Skeletal muscle satellite cell (primary cell): ENCODE results near the gene ADCY2.

Source experiments
- H3K27me3 ChIP-seq: 2 replicates; pipeline ENCODE4 v1.7.0; 2013; ENCODE audit warnings: low read length; ENCODE audit not compliant: control insufficient read depth, insufficient read depth
- H3K36me3 ChIP-seq: 2 replicates; pipeline ENCODE4 v1.7.0; 2013; ENCODE audit warnings: mild to moderate bottlenecking, control low read depth, low read length; ENCODE audit not compliant: insufficient read depth
- H3K4me1 ChIP-seq: 2 replicates; pipeline ENCODE4 v1.7.0; 2013; ENCODE audit warnings: low read length; ENCODE audit not compliant: control insufficient read depth, insufficient read depth
- H3K4me2 ChIP-seq: 2 replicates; pipeline ENCODE4 v1.7.0; 2013; ENCODE audit warnings: mild to moderate bottlenecking, low read length
- H3K4me3 ChIP-seq: 2 replicates; pipeline ENCODE4 v1.7.0; 2013; ENCODE audit warnings: low read length
- H3K9ac ChIP-seq: 2 replicates; pipeline ENCODE4 v1.7.0; 2013; ENCODE audit warnings: mild to moderate bottlenecking, low read depth, low read length, moderate library complexity
- H3K9me3 ChIP-seq: replicated peaks from 2 replicates; pipeline ENCODE4 v1.7.0; 2013; ENCODE audit warnings: mild to moderate bottlenecking, control low read depth, low read length

Gene ADCY2

GRCh38 chr5:7397937-7398336, 2.0 kb downstream of the ADCY2 start:
- H3K4me3 ChIP-seq, result no peak overlapping the region
- H3K36me3 ChIP-seq, result no peaks in the 10 kb centered on the region
- peaks cover 49% of the 10 kb centered on the region for H3K27me3 ChIP-seq
- H3K4me1 ChIP-seq, result no peaks in the 10 kb centered on the region
- no peak overlapping the region for H3K9ac ChIP-seq
- H3K4me2 ChIP-seq, result no peak overlapping the region
- no peaks in the 10 kb centered on the region for H3K9me3 ChIP-seq

DNA sequence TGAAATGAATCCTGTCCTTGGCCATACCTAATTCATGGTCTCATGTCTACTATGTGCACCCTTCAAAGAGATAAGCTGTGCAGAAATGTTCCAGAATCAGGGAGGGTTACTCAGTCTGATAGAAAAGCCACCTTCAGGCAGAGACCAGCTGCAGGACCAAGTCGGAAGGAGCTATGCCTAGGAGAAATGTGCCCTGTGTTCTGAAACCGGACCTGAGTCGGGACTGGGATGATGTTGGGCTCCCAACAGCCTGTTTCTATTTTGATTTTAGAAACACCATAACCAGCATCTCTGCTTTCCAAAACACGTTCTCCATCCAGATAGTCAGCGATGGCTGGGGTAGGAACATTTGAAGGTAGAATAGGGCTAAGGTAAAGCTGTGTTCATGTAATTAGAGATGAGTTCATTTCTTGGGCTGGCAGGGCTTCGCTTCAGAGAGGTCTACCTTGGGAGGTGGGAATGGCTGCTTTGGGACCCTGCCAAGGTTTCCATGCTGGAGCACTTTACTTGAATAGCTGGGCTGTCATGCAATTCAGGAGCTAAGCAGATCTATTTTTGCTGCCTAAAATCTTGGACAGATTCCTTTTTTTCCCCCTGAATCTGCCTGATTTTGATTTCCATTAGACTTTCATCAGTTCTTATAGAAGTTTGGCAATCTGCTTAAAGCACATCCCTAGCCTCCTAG, 2.8 kb downstream of the ADCY2 start:
- Histone ChIP-seq H3K9me3 (no peaks in the 10 kb centered on the region), H3K4me2 (no peak overlapping the region), H3K27me3 (peaks cover 48% of the 10 kb centered on the region), H3K4me3 (no peak overlapping the region), H3K36me3 (no peaks in the 10 kb centered on the region), H3K9ac (no peak overlapping the region), H3K4me1 (no peaks in the 10 kb centered on the region)

DNA sequence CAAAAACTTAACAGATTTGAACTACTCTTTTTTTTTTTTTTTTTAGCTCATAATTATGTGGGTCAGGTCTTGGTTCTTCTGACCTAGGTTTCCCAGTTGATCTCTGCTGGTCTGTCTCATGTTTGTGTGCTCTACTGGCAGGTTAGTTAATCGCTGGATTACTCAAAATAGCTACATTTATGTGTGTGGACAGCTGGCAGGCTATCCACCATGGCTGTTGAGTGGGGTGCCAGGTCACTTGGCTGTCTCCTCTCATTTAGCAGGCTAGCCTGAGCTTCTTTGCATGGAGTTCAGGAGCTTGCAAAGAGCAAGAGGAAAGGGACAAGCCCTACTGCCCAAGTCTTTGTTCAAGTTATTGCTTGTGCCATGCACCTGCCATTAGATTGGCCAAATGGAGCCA, 9.3 kb downstream of the ADCY2 start:
- Histone ChIP-seq H3K4me2 (no peak overlapping the region), H3K27me3 (no peaks in the 10 kb centered on the region), H3K4me3 (no peak overlapping the region), H3K4me1 (no peaks in the 10 kb centered on the region), H3K9ac (no peak overlapping the region), H3K9me3 (no peaks in the 10 kb centered on the region), H3K36me3 (no peaks in the 10 kb centered on the region)

GRCh38 chr5:7410936-7411511, 15.1 kb downstream of the ADCY2 start:
- H3K4me1 ChIP-seq, result no peaks in the 10 kb centered on the region
- H3K4me3 ChIP-seq, result no peak overlapping the region
- H3K36me3 ChIP-seq, result no peaks in the 10 kb centered on the region
- H3K27me3 ChIP-seq, result no peaks in the 10 kb centered on the region
- H3K9ac ChIP-seq, result no peak overlapping the region
- H3K4me2 ChIP-seq, result no peak overlapping the region
- H3K9me3 ChIP-seq, result no peaks in the 10 kb centered on the region

DNA sequence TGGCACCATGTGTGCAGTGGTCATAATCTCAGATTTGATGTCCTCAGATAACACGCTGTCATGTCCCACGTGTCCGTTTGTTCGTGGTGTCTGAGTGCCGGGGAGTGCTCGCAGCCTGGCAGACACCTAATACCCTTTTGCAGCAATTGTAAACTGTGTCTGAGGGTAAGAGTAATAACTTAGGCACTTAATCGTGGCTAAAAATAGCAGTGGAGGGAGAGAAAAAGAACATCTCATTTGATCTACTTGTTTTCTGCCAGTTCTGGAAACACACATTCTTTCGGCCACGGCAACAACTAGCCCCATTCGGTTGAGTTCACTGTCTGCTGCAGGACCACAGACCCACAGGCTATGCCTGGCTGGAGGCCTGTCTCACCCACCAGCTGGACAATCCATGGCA, 16.5 kb downstream of the ADCY2 start:
- H3K27me3 ChIP-seq, result no peaks in the 10 kb centered on the region
- no peak overlapping the region for H3K4me2 ChIP-seq
- H3K4me3 ChIP-seq, result no peak overlapping the region
- no peaks in the 10 kb centered on the region for H3K9me3 ChIP-seq
- H3K9ac ChIP-seq, result no peak overlapping the region
- no peaks in the 10 kb centered on the region for H3K4me1 ChIP-seq
- no peaks in the 10 kb centered on the region for H3K36me3 ChIP-seq

DNA sequence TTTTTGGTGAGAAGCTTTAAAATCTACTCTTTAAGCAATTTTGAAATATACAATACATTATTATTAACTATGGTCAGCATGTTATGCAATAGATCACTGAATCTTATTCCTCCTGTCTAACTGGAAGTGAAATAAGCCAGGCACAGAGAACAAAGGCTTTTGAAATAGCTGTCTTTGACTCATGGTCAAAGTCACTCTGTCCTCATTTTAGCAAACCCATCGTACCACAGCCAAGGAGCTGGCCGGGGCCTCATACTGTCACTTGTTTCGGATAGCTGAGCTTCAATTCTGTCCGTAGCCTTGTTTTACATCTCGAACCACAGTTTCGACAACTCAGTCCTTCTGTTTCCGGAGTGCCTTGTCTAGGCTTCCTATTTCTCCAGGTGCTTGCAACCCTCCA, 19.2 kb downstream of the ADCY2 start:
- no peaks in the 10 kb centered on the region for H3K27me3 ChIP-seq
- no peak overlapping the region for H3K4me3 ChIP-seq
- H3K36me3 ChIP-seq, result no peaks in the 10 kb centered on the region
- H3K4me1 ChIP-seq, result no peaks in the 10 kb centered on the region
- no peaks in the 10 kb centered on the region for H3K9me3 ChIP-seq
- H3K4me2 ChIP-seq, result no peak overlapping the region
- H3K9ac ChIP-seq, result no peak overlapping the region

DNA sequence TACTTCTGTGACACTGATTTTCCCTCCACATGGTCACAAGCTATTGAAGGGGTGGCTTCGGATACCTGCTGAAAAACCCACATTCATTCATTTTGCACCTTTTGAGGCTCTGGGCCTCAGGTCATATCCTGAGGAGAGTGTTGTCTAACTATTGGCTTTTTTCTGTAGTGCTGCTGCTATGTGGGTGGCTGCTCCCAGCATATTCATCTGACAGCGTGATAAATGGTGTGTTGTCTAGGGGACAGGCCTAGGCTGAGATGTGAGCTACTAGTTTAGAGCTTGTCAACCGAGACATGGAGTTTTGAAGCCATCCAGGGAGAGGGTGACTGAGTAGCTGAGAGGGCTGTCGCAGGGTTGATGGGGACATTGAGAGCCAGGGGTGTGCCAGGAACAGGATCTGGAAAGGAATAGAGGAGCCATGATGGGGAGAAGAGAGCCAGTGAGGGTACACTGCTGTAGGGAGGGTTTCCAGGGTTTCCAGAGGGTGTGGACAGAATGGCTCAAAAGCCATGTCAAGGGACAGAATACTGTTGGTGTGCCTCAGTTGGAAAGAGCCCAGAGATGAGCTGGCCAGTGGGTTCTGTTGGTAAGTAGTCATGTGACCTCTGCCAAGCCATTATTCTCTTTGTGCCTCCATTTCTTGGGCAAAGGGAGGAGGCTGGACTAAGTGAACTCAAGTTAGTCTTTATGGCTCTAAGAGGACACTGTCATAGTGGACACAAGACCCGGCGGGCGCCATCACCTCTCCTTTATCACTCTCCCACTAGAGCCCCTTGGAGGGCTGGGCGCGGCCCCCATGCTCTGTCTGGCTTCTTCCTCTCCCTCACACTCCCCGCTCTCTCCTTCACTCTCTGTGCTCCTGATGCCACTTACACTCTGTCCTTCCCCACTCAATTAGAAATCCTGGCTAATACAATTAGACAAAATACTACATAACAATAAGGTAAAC, 19.9 kb downstream of the ADCY2 start:
- H3K9ac ChIP-seq, result no peak overlapping the region
- H3K9me3 ChIP-seq, result no peaks in the 10 kb centered on the region
- H3K36me3 ChIP-seq, result no peaks in the 10 kb centered on the region
- H3K4me3 ChIP-seq, result no peak overlapping the region
- H3K27me3 ChIP-seq, result no peaks in the 10 kb centered on the region
- no peak overlapping the region for H3K4me2 ChIP-seq
- no peaks in the 10 kb centered on the region for H3K4me1 ChIP-seq

- Histone ChIP-seq H3K9ac (no peak overlapping the region), H3K27me3 (no peaks in the 10 kb centered on the region), H3K4me2 (no peak overlapping the region), H3K36me3 (no peaks in the 10 kb centered on the region), H3K4me1 (no peaks in the 10 kb centered on the region), H3K4me3 (no peak overlapping the region), H3K9me3 (no peaks in the 10 kb centered on the region)
Measured at GRCh38 chr5:7418276-7418675, 22.3 kb downstream of the ADCY2 start.

GRCh38 chr5:7419367-7419766, 23.4 kb downstream of the ADCY2 start:
- H3K4me2 ChIP-seq, result no peak overlapping the region
- H3K4me1 ChIP-seq, result no peaks in the 10 kb centered on the region
- H3K4me3 ChIP-seq, result no peak overlapping the region
- H3K9ac ChIP-seq, result no peak overlapping the region
- no peaks in the 10 kb centered on the region for H3K27me3 ChIP-seq
- no peaks in the 10 kb centered on the region for H3K36me3 ChIP-seq
- H3K9me3 ChIP-seq, result no peaks in the 10 kb centered on the region

DNA sequence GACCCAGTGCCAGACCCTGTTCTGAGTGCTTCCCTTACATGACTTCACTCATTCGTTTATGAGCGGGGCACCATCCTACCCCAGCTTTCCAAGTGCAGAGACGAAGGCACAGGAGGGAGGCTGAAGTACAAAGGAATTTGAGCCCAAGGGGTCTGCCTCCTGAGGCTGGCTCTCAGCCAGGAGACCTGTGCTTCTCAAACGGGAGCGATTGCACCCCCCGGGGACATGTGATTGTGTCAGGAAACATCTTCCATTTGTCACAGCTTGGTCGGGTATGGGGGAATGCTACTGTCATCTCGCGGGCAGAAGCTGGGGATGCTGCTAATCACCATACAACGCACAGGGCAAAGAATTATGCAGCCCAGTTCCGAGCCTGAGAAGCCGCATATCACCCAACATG, 23.9 kb downstream of the ADCY2 start:
- no peaks in the 10 kb centered on the region for H3K4me1 ChIP-seq
- no peak overlapping the region for H3K4me2 ChIP-seq
- H3K9me3 ChIP-seq, result no peaks in the 10 kb centered on the region
- H3K4me3 ChIP-seq, result no peak overlapping the region
- no peaks in the 10 kb centered on the region for H3K36me3 ChIP-seq
- no peaks in the 10 kb centered on the region for H3K27me3 ChIP-seq
- H3K9ac ChIP-seq, result no peak overlapping the region

- H3K9me3 ChIP-seq, result no peaks in the 10 kb centered on the region
- H3K36me3 ChIP-seq, result no peaks in the 10 kb centered on the region
- H3K4me3 ChIP-seq, result no peak overlapping the region
- H3K9ac ChIP-seq, result no peak overlapping the region
- H3K4me2 ChIP-seq, result no peak overlapping the region
- H3K27me3 ChIP-seq, result no peaks in the 10 kb centered on the region
- no peaks in the 10 kb centered on the region for H3K4me1 ChIP-seq
Measured at GRCh38 chr5:7420510-7421280, 24.8 kb downstream of the ADCY2 start.
